ENCODE results near the gene WWC2. TPM values are rescaled to one million over a fixed set of nuclear protein-coding genes. Genes with fewer than 3 reads are reported as not detected.

The WWC2 gene
- total RNA-seq, 1 experiment from 2014 or later, result 4.1 TPM

DNA sequence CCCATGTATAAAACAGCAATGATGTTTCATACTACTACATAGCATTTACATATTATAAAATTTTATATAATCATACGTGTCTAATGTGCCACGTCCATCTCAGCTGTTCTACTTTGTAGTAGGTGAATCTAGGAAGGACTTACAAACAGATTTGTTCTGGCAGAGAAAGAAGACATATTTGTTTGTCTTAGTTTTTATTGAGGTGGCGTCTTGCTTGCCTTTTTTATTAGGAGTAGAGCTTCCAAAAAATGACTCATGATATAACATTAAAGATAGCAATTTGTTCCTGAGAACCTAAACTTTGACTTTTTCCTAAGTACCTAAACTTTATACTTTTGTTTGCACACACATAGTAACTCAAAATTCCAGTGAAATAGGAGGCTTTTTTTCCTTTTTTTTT lies 156.4 kb downstream of the WWC2 start:
- DNase-seq (ENCODE audit: low read depth), result no peak

- DNase-seq (ENCODE audit: low read depth), result no peak
These were observed 157.3 kb downstream of the WWC2 start for GRCh38 chr4:183256343-183256742.

- DNase-seq (ENCODE audit: low read depth), result peak; percentile 45
These were observed 157.8 kb downstream of the WWC2 start for GRCh38 chr4:183256756-183257385.

DNA sequence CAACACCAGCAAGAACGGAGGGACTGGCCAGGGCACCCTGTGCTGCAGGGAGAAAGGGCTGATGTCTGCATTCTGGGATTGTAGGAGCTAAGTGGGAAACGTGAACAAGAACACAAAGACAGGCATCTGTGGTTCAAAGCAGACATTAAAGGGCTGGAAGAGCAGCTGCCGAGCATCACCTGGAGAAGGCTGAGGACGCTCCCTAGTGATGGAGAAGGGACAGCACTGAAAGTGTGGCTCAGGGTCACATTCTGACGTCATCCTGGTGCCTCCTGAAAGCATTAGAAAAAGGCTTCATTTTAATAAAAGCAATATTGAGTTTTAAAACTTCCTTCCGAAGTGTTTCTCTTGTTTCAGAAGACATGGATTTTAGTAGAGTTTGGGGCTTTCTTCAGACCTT lies 158.8 kb downstream of the WWC2 start:
- no peak for DNase-seq (ENCODE audit: low read depth)

GRCh38 chr4:183260491-183261151 lies 161.6 kb downstream of the WWC2 start:
- no peak for DNase-seq (ENCODE audit: low read depth)

DNA sequence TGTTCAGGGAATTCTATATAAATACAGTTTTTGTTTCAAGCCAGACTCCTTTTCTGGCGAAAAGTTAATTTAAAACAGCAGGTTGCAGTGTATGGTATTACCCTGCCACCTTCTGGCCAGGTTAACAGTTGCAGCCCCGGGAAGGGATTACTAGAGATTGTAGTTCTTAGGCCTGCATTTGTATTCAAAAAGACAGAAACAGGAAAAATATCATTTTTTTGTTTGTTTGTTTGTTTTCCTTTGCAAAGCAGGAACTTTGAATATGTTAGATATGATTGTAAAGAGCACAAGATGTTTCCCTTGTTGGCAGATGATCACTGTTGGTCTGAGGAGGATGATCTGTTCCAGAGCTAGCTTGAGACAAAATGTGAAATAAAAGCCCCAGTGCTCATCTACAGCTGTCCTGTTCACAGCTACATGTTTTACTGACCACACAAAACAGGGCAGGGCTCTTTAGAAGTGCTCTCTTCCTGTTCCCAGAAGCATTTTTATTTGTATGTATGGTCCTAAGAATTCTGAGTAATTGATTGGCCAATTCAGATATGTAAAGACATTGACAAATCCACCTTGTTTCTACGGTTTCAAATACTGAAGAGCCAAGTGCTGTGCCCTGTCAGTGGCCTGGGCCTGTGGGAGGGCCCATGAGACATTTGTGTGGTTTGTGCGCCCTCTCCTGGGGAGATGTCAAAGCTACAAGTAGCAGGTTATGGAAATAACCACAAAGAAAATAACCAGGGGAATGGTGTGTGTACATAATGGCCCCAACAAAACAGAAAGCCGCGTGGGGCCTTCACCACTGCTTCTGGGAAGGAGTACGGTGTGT lies 163.1 kb downstream of the WWC2 start:
- DNase-seq (ENCODE audit: low read depth), result peak; percentile 59

DNA sequence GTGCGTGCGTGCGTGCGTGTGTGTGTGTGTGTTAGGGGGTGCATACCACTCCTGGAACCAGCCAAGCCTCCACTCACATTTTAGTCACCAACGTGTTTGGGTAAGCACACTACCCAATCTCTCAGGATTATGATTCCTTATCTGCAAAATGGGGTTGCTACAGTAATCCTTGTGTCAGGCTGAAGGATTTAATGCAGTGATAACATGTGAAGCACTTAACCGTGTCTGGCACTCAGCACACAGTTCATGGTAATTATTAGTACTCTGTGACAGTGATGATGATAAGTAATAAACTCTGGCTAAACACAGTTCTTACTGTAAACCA lies 163.7 kb downstream of the WWC2 start:
- no peak for DNase-seq (ENCODE audit: low read depth)

DNA sequence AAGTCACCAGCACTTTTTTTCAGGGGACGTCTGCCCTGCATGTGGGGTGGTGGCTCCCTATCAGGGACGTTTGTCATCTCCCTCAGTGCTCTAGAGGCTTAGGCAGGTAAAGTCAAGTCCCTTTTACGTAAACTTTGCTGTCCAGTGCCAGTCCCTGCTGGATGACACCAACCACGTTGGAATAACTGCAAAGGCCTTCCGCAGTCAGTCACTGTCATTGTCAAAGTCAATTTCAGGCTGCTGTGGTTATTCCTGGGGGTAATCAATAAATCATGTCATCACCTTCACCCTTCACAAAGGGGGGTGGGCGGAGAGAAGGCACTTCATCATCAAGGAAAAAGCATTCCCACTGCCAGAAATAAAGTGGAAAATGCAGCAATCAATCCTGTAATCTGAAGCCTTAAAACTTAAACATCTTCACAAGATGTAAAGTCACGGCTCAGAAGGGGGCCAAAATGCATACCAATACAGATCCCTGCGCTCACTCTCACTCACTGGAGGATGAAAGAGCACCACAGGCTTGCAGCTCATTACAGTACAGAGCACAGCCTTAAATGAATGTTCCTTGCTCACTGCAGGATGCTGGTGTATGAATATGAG lies 164.8 kb downstream of the WWC2 start:
- DNase-seq (ENCODE audit: low read depth), result no peak

DNA sequence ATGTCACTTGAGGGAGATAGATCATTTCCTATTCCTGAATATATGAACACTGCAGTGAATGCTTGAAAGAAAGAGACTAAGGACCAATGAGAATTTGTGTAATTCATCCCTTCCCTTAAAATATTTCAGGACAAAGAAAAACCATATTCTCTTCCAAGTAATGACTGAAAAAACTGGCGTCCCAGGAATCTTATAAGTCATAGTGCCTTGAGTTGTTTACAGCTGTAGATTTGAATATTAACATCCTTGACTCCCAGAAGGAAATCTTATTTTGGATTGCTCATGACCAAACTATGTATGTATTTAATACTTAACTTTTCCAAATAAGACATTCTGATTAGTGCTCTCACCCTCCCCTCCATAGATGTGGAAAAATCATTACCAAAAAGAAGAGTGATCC lies 165.6 kb downstream of the WWC2 start:
- DNase-seq (ENCODE audit: low read depth), result no peak

- no peak for DNase-seq (ENCODE audit: low read depth)
These were observed 167.3 kb downstream of the WWC2 start for GRCh38 chr4:183266371-183266770.

DNA sequence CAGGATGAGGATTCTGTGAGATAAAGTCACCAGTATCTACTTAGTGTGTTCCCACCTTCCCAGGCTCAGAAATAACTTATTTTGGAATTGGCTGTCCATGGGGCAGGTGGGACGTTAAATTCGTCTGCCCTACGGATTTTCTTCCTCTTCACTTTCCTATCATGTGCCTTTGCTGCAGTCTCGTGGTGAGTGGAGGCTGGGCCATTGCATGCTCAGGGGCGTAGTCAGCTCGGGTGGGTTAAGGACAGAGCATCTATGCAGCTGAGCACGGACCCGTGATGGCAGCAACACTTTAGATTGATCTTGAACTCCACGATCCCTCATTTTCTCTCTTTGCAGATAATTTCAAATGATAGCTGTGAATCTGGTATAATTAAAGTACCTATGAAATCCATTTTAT lies 169.5 kb downstream of the WWC2 start:
- no peak for DNase-seq (ENCODE audit: low read depth)

GRCh38 chr4:183272384-183272783 lies 173.3 kb downstream of the WWC2 start:
- no peak for DNase-seq (ENCODE audit: low read depth)

- no peak for DNase-seq (ENCODE audit: low read depth)
These were observed 177.0 kb downstream of the WWC2 start for GRCh38 chr4:183276106-183276505.

- no peak for DNase-seq (ENCODE audit: low read depth)
These were observed 185.3 kb downstream of the WWC2 start for GRCh38 chr4:183284258-183284785.

- DNase-seq (ENCODE audit: low read depth), result no peak
These were observed 185.9 kb downstream of the WWC2 start for GRCh38 chr4:183284965-183285364.

GRCh38 chr4:183285886-183286285 lies 186.8 kb downstream of the WWC2 start:
- DNase-seq (ENCODE audit: low read depth), result no peak

DNA sequence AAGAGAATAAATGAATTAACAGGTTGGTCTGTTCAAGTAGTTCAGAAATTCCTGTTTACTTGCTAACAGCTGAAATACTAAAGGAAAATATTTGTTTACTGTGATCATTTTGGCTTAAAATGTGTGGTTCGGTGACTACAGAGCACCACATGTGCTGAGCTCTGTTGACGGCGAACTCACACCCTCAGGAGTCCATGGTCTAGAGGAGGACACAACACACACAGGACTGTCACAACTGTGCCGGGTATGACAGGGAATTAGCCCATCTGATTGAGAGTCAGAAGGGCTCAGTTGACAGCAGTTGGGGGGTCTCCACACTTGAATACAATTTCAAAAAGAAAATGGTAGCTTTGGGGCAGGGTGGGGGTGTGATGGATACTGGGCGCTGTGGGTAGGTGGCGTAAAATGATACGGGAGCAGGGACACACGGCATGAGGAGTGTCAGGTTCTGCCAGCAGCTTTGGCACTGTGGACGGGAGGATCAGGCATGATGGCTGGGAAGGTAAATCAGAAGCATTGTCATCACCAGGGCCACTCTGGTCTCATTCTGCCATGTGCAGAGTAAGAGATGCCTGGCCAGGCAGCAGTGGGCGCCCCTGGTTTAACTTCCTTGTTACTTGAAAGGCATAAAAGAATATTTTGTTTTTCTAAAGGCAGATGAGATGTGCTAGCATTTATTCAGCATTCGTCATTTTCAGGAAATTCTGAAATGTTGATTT lies 187.7 kb downstream of the WWC2 start:
- DNase-seq (ENCODE audit: low read depth), result no peak

DNA sequence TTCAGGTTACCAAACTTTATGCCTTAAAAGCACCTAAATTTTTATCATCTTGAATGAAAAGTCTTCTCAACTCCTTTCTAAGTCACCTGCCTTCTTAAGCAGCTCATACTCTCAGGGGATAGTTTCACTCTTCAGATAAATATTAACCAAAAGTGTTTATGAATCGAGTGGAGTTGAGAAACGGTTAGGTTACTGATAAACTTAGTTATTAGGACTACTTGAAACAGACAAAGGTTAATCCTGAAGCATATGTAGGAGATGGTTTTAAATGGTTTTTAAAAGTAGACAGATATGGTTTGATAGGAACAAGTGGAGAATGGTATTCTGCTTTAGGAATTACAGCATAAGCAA lies 188.2 kb downstream of the WWC2 start:
- no peak for DNase-seq (ENCODE audit: low read depth)

DNA sequence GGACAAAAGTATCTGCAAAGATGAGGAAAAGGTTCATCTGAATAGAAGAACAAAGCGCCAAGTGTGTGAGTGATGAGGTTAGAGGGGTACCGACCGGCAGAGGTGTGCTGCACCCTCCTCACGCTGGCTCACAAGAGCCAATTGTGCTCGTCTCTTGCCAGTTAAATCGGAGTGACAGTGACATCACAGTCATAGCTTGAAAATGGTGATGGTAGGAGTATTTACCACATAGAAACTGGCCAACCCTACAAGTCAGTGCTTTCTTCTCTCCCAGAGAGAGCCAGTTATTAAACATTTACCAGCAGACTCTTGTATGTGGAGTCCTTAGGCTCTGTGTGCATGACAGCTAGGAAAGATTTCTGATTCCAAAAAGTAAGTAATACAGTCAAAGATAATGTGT lies 188.6 kb downstream of the WWC2 start:
- DNase-seq (ENCODE audit: low read depth), result no peak

GRCh38 chr4:183288955-183289354 lies 189.9 kb downstream of the WWC2 start:
- DNase-seq (ENCODE audit: low read depth), result no peak

DNA sequence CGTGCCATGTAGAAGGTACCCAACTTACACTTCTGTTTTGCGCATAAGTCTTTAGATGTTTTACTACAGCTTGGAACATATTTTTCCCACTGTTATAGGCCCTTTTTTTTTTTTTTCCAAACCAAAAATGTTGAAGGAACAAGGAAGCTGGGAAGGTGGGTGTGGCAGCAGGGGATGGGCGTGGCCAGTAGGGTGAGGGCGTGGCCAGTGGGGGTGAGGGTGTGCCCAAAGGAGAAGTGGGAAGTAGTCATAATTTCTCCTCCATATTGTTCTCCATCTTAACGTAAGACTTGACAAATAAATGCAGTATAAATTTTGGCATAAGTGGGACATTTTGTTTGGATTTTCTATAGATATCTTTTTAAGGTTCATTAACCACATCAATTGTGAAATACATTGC lies 190.6 kb downstream of the WWC2 start:
- DNase-seq (ENCODE audit: low read depth), result peak; percentile 22

DNA sequence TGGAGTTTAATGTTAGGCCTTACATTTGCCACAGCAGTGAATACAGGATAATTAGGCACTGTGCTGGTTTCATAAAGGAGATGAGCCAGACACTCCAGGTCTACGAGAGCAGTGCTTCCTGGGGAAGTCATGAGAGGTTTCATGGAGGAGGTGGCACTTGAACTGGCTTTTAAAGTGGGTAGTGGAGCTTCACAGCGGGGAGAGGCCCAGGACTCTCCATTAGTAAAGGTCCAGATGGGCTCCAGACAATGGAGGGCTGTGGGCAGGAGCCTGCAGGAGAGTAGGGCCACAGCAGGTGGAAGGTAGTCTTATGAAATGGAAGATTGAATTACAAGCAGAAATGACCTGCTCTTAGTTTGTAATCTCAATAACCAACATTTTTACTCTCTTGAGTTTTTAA lies 192.0 kb downstream of the WWC2 start:
- no peak for DNase-seq (ENCODE audit: low read depth)

Measured in Daoy (cell line).